ENCODE data around the gene TAPT1. TPM values are rescaled to one million over a fixed set of nuclear protein-coding genes. Genes with fewer than 3 reads are reported as not detected.

TAPT1 gene
- total RNA-seq, 5 donors from 2014 or later (not counting 1 experiment from before 2014, with no cell fraction given): 41.1 to 77.9 (median 50.3) TPM

DNA sequence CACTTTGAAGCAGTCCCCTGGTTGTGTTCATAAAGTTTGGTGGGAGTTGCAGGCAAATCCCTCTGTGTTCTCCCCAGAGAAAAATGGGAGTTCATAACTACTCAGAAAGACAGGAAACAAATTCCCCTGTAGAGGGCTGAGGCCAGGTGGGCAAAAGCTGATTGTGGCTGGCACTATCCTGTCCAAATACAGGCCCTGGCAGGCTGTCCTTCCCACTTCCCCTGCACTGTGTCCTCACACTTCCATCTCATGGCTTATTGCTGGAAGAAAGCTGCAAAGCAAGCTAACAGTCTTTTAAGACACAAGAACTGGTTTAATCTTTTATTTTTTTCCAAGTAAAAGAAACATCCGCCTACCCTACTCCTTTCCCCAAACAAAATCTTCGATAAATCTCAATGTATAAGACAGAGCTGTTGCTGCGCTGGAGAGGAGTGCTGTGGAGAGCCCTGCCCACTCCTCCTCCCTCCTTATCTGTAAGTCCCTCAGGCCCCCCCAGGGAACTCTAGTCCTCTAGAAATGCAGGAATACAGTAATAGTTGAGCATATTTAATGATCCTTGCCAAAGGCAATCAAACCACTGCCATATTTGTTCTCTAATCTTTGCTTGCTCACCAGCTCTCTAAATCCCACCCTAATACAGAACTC is 14.0 kb downstream of the TAPT1 start:
- POLR2A ChIA-PET: interaction anchor here in 1 of 2 donors (0.8 to 0.9 kb wide), 2 partner anchors 9 to 15 kb away, joined by 4 to 5 read pairs; no protein-coding TSS in a partner anchor
- Histone ChIP-seq H3K4me3 (ENCODE audit: control insufficient read depth in 1 of 2, extremely low read depth in 1 of 2, low read length in 1 of 2) (no peak overlapping the region), H3K4me1 (ENCODE audit: control insufficient read depth in 1 of 2, extremely low read depth in 1 of 2, insufficient read depth in 2 of 2, low read length in 2 of 2) (peaks cover 10 to 18% of the 10 kb centered on the region in 2 experiments), H3K36me3 (ENCODE audit: control insufficient read depth in 2 of 2, extremely low read depth in 1 of 2, insufficient read depth in 1 of 2, low read length in 1 of 2) (peaks cover 5 to 23% of the 10 kb centered on the region in 2 donors), H3K27ac (ENCODE audit: low read length) (no peak overlapping the region), H3K27me3 (replicated peaks in 1 of 2; ENCODE audit: control insufficient read depth in 2 of 2, extremely low read depth in 1 of 2, insufficient read depth in 2 of 2, low read length in 1 of 2) (no peaks in the 10 kb centered on the region), H3K9me3 (no peaks in the 10 kb centered on the region)
- H3K4me3 Mint-ChIP-seq: no peak overlapping the region
- no peak for ATAC-seq (replicated peaks in 1 of 4)
- peaks cover 70 to 79% (median 70%) of the 10 kb centered on the region in 3 donors for H3K4me1 Mint-ChIP-seq
- WGBS (ENCODE audit: insufficient coverage): no CpG with 5 or more reads among the region's 3 CpGs
- H3K36me3 Mint-ChIP-seq: peaks cover 53% of the 10 kb centered on the region
- peak overlapping the region in 1 of 2 donors; percentile 3 for H3K27ac Mint-ChIP-seq
- CTCF ChIA-PET: no interaction called here
- no peaks in the 10 kb centered on the region for H3K9me3 Mint-ChIP-seq
- DNase-seq: no peak
- no peaks in the 10 kb centered on the region for H3K27me3 Mint-ChIP-seq

DNA sequence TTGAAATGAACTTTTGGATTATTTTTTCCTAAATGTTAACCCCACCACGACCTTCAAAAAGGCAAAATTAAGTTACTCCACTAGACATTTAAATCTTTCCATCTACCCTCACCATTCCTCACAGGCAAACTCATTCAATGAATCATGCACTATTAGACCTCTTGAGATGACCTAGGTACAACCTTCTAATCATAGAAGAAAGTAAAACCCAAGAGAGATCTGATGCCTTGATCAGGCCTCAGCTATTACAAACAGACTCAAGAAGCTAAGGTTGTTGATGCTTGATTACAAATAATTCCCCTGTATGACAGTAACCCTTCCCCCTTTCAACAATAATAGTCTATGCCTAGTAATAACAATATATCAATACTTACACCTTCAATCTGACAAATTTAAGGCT is 18.9 kb downstream of the TAPT1 start:
- peaks cover 0 to 8% of the 10 kb centered on the region in 2 experiments for H3K4me1 ChIP-seq (ENCODE audit: control insufficient read depth in 1 of 2, extremely low read depth in 1 of 2, insufficient read depth in 2 of 2, low read length in 2 of 2)
- H3K27me3 Mint-ChIP-seq: no peaks in the 10 kb centered on the region
- peaks cover 53 to 62% (median 54%) of the 10 kb centered on the region in 3 donors for H3K4me1 Mint-ChIP-seq
- no CpG with 5 or more reads among the region's 1 CpG for WGBS (ENCODE audit: insufficient coverage)
- no peak overlapping the region for H3K4me3 ChIP-seq (ENCODE audit: control insufficient read depth in 1 of 2, extremely low read depth in 1 of 2, low read length in 1 of 2)
- no peaks in the 10 kb centered on the region for H3K9me3 Mint-ChIP-seq
- no peak overlapping the region for H3K27ac ChIP-seq (ENCODE audit: low read length)
- H3K36me3 ChIP-seq (ENCODE audit: control insufficient read depth in 2 of 2, extremely low read depth in 1 of 2, insufficient read depth in 1 of 2, low read length in 1 of 2): peaks cover 5 to 29% of the 10 kb centered on the region in 2 donors
- H3K36me3 Mint-ChIP-seq: peaks cover 33% of the 10 kb centered on the region
- ChIA-PET CTCF (interaction anchor here (0.5 to 1.4 kb wide), 7 partner anchors 8 to 572 kb away, joined by 3 to 7 read pairs (median 3); no protein-coding TSS in a partner anchor), POLR2A (no interaction called here)
- ATAC-seq (replicated peaks in 1 of 4) (no peak), DNase-seq (no peak)
- H3K4me3 Mint-ChIP-seq: no peak overlapping the region
- no peaks in the 10 kb centered on the region for H3K9me3 ChIP-seq
- no peak overlapping the region for H3K27ac Mint-ChIP-seq
- no peaks in the 10 kb centered on the region for H3K27me3 ChIP-seq (replicated peaks in 1 of 2; ENCODE audit: control insufficient read depth in 2 of 2, extremely low read depth in 1 of 2, insufficient read depth in 2 of 2, low read length in 1 of 2)

DNA sequence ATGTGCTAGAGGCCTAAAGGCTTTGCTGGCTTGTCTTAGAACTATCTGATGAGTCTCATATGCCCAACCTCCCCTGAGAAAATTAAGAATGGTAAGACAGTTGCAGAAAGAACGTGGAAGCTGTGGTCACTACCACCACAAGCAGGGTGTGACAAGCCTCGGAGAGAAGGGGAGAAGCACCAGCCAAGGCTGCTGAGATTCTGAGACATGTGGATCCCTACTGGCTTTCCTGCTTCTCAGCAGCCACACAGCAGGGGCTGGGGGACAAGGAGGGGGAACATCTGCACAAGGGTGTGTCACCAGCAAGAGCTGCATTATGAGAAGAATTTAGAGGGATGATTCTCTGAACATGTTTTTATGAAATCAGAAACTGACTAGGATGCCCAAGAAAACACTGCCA is 19.4 kb downstream of the TAPT1 start:
- peaks cover 4 to 31% of the 10 kb centered on the region in 2 donors for H3K36me3 ChIP-seq (ENCODE audit: control insufficient read depth in 2 of 2, extremely low read depth in 1 of 2, insufficient read depth in 1 of 2, low read length in 1 of 2)
- Mint-ChIP-seq H3K9me3 (no peaks in the 10 kb centered on the region), H3K4me3 (no peak overlapping the region), H3K27ac (no peak overlapping the region), H3K4me1 (peaks cover 47 to 57% (median 48%) of the 10 kb centered on the region in 3 donors), H3K27me3 (no peaks in the 10 kb centered on the region), H3K36me3 (peaks cover 31% of the 10 kb centered on the region)
- no peaks in the 10 kb centered on the region for H3K9me3 ChIP-seq
- DNase-seq (no peak), ATAC-seq (replicated peaks in 1 of 4) (peak in 1 of 4 experiments; percentile 31)
- H3K27ac ChIP-seq (ENCODE audit: low read length): no peak overlapping the region
- H3K4me3 ChIP-seq (ENCODE audit: control insufficient read depth in 1 of 2, extremely low read depth in 1 of 2, low read length in 1 of 2): no peak overlapping the region
- peaks cover 0 to 6% of the 10 kb centered on the region in 2 experiments for H3K4me1 ChIP-seq (ENCODE audit: control insufficient read depth in 1 of 2, extremely low read depth in 1 of 2, insufficient read depth in 2 of 2, low read length in 2 of 2)
- CTCF ChIA-PET: interaction anchor here in 1 of 2 donors (0.5 to 1.1 kb wide), 3 partner anchors 10 to 46 kb away, joined by 3 to 7 read pairs (median 4); no protein-coding TSS in a partner anchor
- WGBS (ENCODE audit: insufficient coverage): 64% methylated on average over 2 of the region's 2 CpGs
- H3K27me3 ChIP-seq (replicated peaks in 1 of 2; ENCODE audit: control insufficient read depth in 2 of 2, extremely low read depth in 1 of 2, insufficient read depth in 2 of 2, low read length in 1 of 2): no peaks in the 10 kb centered on the region
- POLR2A ChIA-PET: no interaction called here

DNA sequence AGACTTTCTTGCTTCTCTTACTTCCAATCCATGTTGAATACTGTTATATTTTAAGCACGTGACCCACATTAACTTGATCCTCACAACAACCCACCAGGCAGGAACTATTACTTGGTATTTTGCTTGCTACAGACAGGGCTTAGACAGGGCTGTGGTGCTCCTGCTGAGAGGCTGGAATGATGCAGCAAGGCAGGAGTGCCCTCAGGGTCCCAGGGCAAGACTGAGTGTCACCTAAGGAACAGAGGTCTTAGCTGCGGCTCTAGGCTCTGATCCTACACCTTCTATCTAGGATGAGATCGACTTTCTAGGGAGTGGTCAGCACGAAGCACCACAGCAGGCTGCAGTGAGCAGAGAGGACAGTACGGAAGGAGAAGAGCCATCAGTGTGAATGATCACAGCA is 20.0 kb downstream of the TAPT1 start:
- WGBS (ENCODE audit: insufficient coverage): 100% methylated on average over 1 of the region's 5 CpGs
- Mint-ChIP-seq H3K36me3 (peaks cover 34% of the 10 kb centered on the region), H3K4me3 (no peak overlapping the region), H3K27ac (no peak overlapping the region), H3K27me3 (no peaks in the 10 kb centered on the region), H3K4me1 (peaks cover 46 to 57% (median 46%) of the 10 kb centered on the region in 3 donors), H3K9me3 (no peaks in the 10 kb centered on the region)
- ChIA-PET POLR2A (interaction anchor here (0.6 to 1.0 kb wide), 2 partner anchors 18 to 19 kb away, joined by 3 to 4 read pairs; no protein-coding TSS in a partner anchor), CTCF (interaction anchor here (0.6 to 1.4 kb wide), 22 partner anchors 7 to 401 kb away, joined by 3 to 18 read pairs (median 4); partner anchors contain the start of genes PROM1 (in 1 of the 2) and TAPT1 (in 1 of the 2))
- no peak overlapping the region for H3K4me3 ChIP-seq (ENCODE audit: control insufficient read depth in 1 of 2, extremely low read depth in 1 of 2, low read length in 1 of 2)
- peaks cover 3 to 34% of the 10 kb centered on the region in 2 donors for H3K36me3 ChIP-seq (ENCODE audit: control insufficient read depth in 2 of 2, extremely low read depth in 1 of 2, insufficient read depth in 1 of 2, low read length in 1 of 2)
- no peak for ATAC-seq (replicated peaks in 1 of 4)
- H3K27me3 ChIP-seq (replicated peaks in 1 of 2; ENCODE audit: control insufficient read depth in 2 of 2, extremely low read depth in 1 of 2, insufficient read depth in 2 of 2, low read length in 1 of 2): no peaks in the 10 kb centered on the region
- no peak for DNase-seq
- H3K27ac ChIP-seq (ENCODE audit: low read length): no peak overlapping the region
- no peaks in the 10 kb centered on the region for H3K9me3 ChIP-seq
- H3K4me1 ChIP-seq (ENCODE audit: control insufficient read depth in 1 of 2, extremely low read depth in 1 of 2, insufficient read depth in 2 of 2, low read length in 2 of 2): peaks cover 0 to 6% of the 10 kb centered on the region in 2 experiments

DNA sequence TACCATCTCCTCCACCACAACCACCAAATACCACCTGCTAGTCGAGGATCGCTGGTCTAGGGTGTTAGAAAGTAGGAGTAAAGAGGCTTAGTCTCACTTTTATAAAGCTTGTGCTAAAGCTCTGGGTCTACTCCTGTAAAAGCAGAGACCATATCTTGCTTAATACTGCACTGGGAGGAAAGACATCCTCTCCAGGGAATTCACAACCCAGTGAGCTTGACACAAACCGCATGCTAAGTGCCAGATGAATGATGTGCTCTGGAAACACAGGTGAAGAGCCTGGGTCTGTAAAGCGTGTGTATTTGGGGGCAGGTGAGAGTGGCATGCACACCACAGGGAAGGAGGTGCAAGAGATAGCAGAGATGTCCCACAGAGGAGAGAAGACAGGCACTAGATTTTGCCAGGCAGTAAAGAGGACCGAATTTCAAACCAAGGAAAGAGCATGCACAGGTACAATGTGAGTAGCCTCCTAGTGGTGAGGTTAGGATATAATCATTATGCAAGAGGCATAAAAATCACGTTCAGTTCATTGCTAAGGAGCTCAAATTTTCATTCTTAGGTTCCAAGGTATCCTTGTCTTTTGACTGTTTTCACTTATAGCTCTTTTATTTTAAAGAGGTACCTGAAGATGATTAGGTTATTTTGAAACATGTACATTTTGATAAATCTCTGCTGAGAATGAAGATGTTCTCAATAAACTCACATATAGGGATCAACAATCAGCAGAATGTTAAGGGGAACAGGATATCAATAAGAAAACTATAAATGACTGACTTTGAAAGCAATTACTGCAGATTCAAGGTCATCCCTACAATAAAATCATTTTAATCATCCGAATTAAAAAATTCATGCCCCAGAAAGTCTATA is 20.7 kb downstream of the TAPT1 start:
- Mint-ChIP-seq H3K27me3 (no peaks in the 10 kb centered on the region), H3K27ac (peak overlapping the region in 1 of 2 donors; percentile 33), H3K9me3 (no peaks in the 10 kb centered on the region), H3K4me1 (peaks cover 45 to 56% (median 46%) of the 10 kb centered on the region in 3 donors), H3K4me3 (no peak overlapping the region), H3K36me3 (peaks cover 32% of the 10 kb centered on the region)
- Histone ChIP-seq H3K9me3 (no peaks in the 10 kb centered on the region), H3K27ac (ENCODE audit: low read length) (no peak overlapping the region), H3K4me3 (ENCODE audit: control insufficient read depth in 1 of 2, extremely low read depth in 1 of 2, low read length in 1 of 2) (no peak overlapping the region), H3K36me3 (ENCODE audit: control insufficient read depth in 2 of 2, extremely low read depth in 1 of 2, insufficient read depth in 1 of 2, low read length in 1 of 2) (peaks cover 3 to 34% of the 10 kb centered on the region in 2 donors), H3K27me3 (replicated peaks in 1 of 2; ENCODE audit: control insufficient read depth in 2 of 2, extremely low read depth in 1 of 2, insufficient read depth in 2 of 2, low read length in 1 of 2) (no peaks in the 10 kb centered on the region), H3K4me1 (ENCODE audit: control insufficient read depth in 1 of 2, extremely low read depth in 1 of 2, insufficient read depth in 2 of 2, low read length in 2 of 2) (peaks cover 0 to 6% of the 10 kb centered on the region in 2 experiments)
- CTCF ChIA-PET: interaction anchor here (0.6 to 1.4 kb wide), 25 partner anchors 8 to 400 kb away, joined by 3 to 18 read pairs (median 4); partner anchors contain the start of genes PROM1 (in 1 of the 2) and TAPT1 (in 1 of the 2)
- WGBS (ENCODE audit: insufficient coverage): 67% methylated on average over 3 of the region's 7 CpGs
- peak in 1 of 35 experiments; percentile 51 for DNase-seq
- POLR2A ChIA-PET: interaction anchor here (0.6 to 1.0 kb wide), 3 partner anchors 18 to 1595 kb away, joined by 3 to 4 read pairs (median 3); no protein-coding TSS in a partner anchor
- ATAC-seq (replicated peaks in 1 of 4): peak; percentile 67 to 83 (median 79)

DNA sequence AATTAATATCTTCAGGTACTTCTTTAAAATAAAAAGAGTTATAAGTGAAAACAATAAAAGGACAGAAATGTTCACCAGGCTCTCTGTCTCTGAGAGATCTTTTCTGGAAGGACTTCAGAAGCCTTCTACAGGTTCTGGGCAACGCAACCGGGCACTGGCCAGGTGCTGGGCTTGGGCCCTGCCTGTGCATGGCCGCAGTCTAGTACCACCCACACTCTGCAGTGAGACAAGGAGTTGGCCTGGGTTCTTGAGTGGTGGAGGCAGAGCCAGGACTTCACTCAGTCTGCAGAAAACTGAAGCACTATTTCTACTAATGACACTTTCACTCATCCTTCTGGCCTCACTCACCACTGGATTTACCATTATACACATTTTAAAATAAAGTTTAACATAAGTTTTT is 21.8 kb downstream of the TAPT1 start:
- no peak overlapping the region for H3K4me3 ChIP-seq (ENCODE audit: control insufficient read depth in 1 of 2, extremely low read depth in 1 of 2, low read length in 1 of 2)
- H3K36me3 ChIP-seq (ENCODE audit: control insufficient read depth in 2 of 2, extremely low read depth in 1 of 2, insufficient read depth in 1 of 2, low read length in 1 of 2): peaks cover 3 to 26% of the 10 kb centered on the region in 2 donors
- WGBS (ENCODE audit: insufficient coverage): no CpG with 5 or more reads among the region's 3 CpGs
- H3K27me3 ChIP-seq (replicated peaks in 1 of 2; ENCODE audit: control insufficient read depth in 2 of 2, extremely low read depth in 1 of 2, insufficient read depth in 2 of 2, low read length in 1 of 2): no peaks in the 10 kb centered on the region
- Mint-ChIP-seq H3K36me3 (peaks cover 24% of the 10 kb centered on the region), H3K9me3 (no peaks in the 10 kb centered on the region), H3K27me3 (no peaks in the 10 kb centered on the region), H3K27ac (no peak overlapping the region), H3K4me1 (peaks cover 44 to 59% (median 44%) of the 10 kb centered on the region in 3 donors), H3K4me3 (no peak overlapping the region)
- H3K27ac ChIP-seq (ENCODE audit: low read length): no peak overlapping the region
- peaks cover 0 to 6% of the 10 kb centered on the region in 2 experiments for H3K4me1 ChIP-seq (ENCODE audit: control insufficient read depth in 1 of 2, extremely low read depth in 1 of 2, insufficient read depth in 2 of 2, low read length in 2 of 2)
- no peaks in the 10 kb centered on the region for H3K9me3 ChIP-seq
- ATAC-seq (replicated peaks in 1 of 4) (no peak), DNase-seq (no peak)
- ChIA-PET POLR2A (no interaction called here), CTCF (no interaction called here)
